Smooth muscle cell (in vitro differentiated cells): ENCODE results near the gene PEX14. TPM values are rescaled to one million over a fixed set of nuclear protein-coding genes. Genes with fewer than 3 reads are reported as not detected.
A peak's percentile ranks its signal among the peaks of the same experiment; 100 is the strongest.

Experiments
- DNase-seq: peaks from one replicate; lab custom pipeline; 2025; ENCODE audit not compliant: unreplicated experiment; lab: John Stamatoyannopoulos, UW
- H2AFZ ChIP-seq: fragments of 200-600 bp; sonication (generic); 2 replicates; pipeline ENCODE4 v1.6.0; 2016; ENCODE audit warnings: antibody characterized with exemption, low read depth, mild to moderate bottlenecking
- H3F3A ChIP-seq: fragments of 200-600 bp; sonication (generic); 2 replicates; pipeline ENCODE4 v1.6.0; 2017; ENCODE audit warnings: antibody characterized with exemption, low read depth
- H3K27ac ChIP-seq: fragments of 200-600 bp; sonication (generic); 2 replicates; pipeline ENCODE4 v1.5.1; 2016; ENCODE audit warnings: low read depth, mild to moderate bottlenecking
- H3K27me3 ChIP-seq: fragments of 200-600 bp; sonication (generic); 2 replicates; pipeline ENCODE4 v1.6.1; 2016; ENCODE audit warnings: low read depth, mild to moderate bottlenecking
- H3K36me3 ChIP-seq: fragments of 200-600 bp; sonication (generic); 2 replicates; pipeline ENCODE4 v1.5.1; 2016; ENCODE audit warnings: low read depth
- H3K4me1 ChIP-seq: fragments of 200-600 bp; sonication (generic); 2 replicates; pipeline ENCODE4 v1.5.1; 2016; ENCODE audit warnings: low read depth
- H3K4me2 ChIP-seq: fragments of 200-600 bp; sonication (generic); 2 replicates; pipeline ENCODE4 v1.6.0; 2016; ENCODE audit warnings: mild to moderate bottlenecking
- H3K4me3 ChIP-seq: fragments of 200-600 bp; sonication (generic); 2 replicates; pipeline ENCODE4 v1.5.1; 2016; ENCODE audit warnings: mild to moderate bottlenecking
- H3K79me2 ChIP-seq: fragments of 200-600 bp; sonication (generic); 2 replicates; pipeline ENCODE4 v1.6.0; 2016; ENCODE audit warnings: low read depth, mild to moderate bottlenecking
- H3K9ac ChIP-seq: fragments of 200-600 bp; sonication (generic); 2 replicates; pipeline ENCODE4 v1.6.0; 2016; ENCODE audit warnings: low read depth
- H3K9me3 ChIP-seq: fragments of 200-600 bp; sonication (generic); replicated peaks from 2 replicates; pipeline ENCODE4 v1.5.1; 2016; ENCODE audit warnings: low read depth
- H4K20me1 ChIP-seq: fragments of 200-600 bp; sonication (generic); 2 replicates; pipeline ENCODE4 v1.6.0; 2016; ENCODE audit warnings: low read depth
- CTCF ChIP-seq: fragments of 200-600 bp; sonication (generic); IDR thresholded peaks from 2 replicates; pipeline ENCODE4 v1.5.1; 2017; ENCODE audit warnings: borderline replicate concordance, mild to moderate bottlenecking, antibody characterized with exemption; ENCODE audit not compliant: insufficient read depth, poor library complexity, severe bottlenecking
- WGBS: methylation state at CpG from one replicate; pipeline ENCODE4 v1.1.7; 2016; ENCODE audit warnings: low lambda C conversion rate; 5-methylcytosine and 5-hydroxymethylcytosine counted together
- polyA plus RNA-seq: library from polyadenylated mRNA; unstranded; fragments of >200 nt; fragmentation: Nextera tagmentation; extraction: Ambion mirVana; gene quantifications from 2 replicates; pipeline ENCODE4 v1.2.1, GENCODE V29; 2016
- total RNA-seq: library from RNA; depleted of rRNA; stranded (reverse); fragments of >200 nt; gene quantifications from 2 replicates; pipeline ENCODE4 v1.2.3, GENCODE V29; 2014

Gene PEX14
- total and polyA plus RNA-seq, 2 experiments from 2014 or later = 14.2 to 15.2 TPM

DNA sequence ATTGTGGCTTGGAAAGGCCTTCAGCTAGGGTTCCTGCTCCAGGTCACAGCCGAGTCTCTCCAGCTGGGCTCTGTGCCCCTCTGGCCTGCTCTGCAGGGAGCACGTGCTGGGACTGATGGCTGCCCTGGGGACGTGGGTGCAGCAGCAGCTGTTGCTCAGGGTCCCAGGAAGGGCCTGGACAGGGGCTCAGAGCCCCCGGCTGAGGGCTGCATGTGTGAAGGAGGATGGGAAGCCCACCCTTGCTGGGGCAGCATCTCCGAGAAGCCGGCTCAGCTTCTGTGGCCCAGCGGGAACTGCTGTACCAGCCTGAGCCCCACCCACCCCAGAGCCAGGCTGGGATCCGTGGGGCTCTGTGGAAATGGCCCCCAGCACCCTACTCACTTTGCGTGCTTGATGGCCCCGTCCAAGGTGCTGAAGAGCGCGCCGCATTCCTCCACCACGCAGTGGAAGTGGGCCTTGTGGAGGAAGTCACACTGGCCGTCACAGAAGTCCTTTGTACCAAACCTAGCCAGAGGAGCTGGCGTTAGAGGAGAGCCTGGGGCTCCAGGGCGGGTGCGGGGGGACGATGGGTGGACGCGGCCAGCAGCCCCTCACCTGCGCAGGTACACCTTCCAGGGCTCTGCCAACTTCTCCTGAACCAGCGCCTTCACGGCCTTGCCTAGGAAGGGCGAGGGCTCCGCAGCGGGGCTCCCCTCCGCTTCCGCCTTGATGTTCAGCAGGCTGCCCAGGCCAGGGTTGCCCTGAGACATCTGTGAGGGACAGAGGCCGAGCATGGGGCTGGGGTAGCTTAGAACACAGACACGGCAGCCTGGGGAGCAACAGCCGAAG is 174.2 kb downstream of the PEX14 start:
- Histone ChIP-seq H3K9me3 (no peaks in the 10 kb centered on the region), H3K9ac (no peak overlapping the region), H3K27me3 (no peaks in the 10 kb centered on the region), H4K20me1 (no peaks in the 10 kb centered on the region), H3K79me2 (no peaks in the 10 kb centered on the region), H3K4me1 (peaks cover 26% of the 10 kb centered on the region), H3K4me3 (no peak overlapping the region), H3K27ac (no peak overlapping the region), H3F3A (no peaks in the 10 kb centered on the region), H3K4me2 (no peak overlapping the region), H2AFZ (no peak overlapping the region), H3K36me3 (no peaks in the 10 kb centered on the region)
- no peak for TF ChIP-seq CTCF
- 72% methylated on average over 31 of the region's 32 CpGs for WGBS
- DNase-seq = no peak

- H3K9me3 ChIP-seq = no peaks in the 10 kb centered on the region
- H3K36me3 ChIP-seq = no peaks in the 10 kb centered on the region
- H3K9ac ChIP-seq = no peak overlapping the region
- H3K4me2 ChIP-seq = no peak overlapping the region
- H3K4me3 ChIP-seq = no peak overlapping the region
- no peak for TF ChIP-seq CTCF
- H3K4me1 ChIP-seq = peaks cover 26% of the 10 kb centered on the region
- no peak overlapping the region for H2AFZ ChIP-seq
- 63% methylated on average over 24 of the region's 30 CpGs for WGBS
- H3K79me2 ChIP-seq = no peaks in the 10 kb centered on the region
- H3F3A ChIP-seq = no peaks in the 10 kb centered on the region
- no peaks in the 10 kb centered on the region for H3K27me3 ChIP-seq
- H3K27ac ChIP-seq = no peak overlapping the region
- no peak for DNase-seq
- no peaks in the 10 kb centered on the region for H4K20me1 ChIP-seq
Observed at GRCh38 chr1:10649517-10650201, 174.9 kb downstream of the PEX14 start.

DNA sequence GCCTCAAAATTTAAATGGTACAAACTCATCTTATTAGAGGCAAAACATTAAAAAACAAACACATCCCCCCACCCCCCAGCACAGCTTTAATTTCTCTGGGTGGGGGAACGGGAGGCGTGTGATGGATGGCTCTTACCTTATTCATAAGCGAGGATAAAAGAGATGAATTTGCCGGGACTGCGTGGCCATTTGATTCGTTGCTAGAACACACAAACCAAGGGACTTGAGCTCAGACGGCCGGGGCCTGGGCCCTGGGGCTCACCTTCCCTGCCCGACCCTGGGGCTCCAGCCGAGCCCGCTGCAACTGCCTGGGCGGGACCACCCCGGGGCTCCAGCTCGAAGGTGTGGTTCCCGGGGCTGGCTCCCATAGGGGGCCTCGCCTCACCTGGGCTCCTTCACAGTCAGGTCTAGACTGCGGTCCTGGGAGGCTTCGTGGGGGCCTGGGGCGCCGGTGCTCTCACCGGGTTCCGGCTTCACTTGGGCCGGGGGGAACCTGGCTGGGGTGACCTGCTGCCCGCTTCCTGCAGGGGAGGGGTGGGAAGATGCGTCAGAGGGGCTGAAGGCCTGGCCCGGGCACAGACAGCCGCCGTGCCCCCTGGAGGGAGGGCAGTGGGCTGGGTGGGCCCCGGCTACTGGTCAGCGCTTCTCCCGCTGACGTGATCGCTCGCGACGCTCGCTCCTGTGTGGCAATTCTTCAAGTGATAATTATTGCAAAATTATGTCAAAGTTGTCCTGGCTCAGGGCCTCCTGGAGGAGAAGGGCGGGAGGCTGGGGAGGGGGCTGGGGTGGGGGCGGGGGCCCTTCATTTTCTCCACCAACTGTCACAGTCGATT is 176.0 kb downstream of the PEX14 start:
- H3F3A ChIP-seq = no peaks in the 10 kb centered on the region
- 77% methylated on average over 38 of the region's 40 CpGs for whole genome bisulfite sequencing
- no peak overlapping the region for H3K9ac ChIP-seq
- no peak for TF ChIP-seq CTCF
- no peak overlapping the region for H3K27ac ChIP-seq
- no peaks in the 10 kb centered on the region for H3K79me2 ChIP-seq
- H4K20me1 ChIP-seq = no peaks in the 10 kb centered on the region
- H3K4me3 ChIP-seq = no peak overlapping the region
- no peaks in the 10 kb centered on the region for H3K9me3 ChIP-seq
- no peak for DNase-seq
- H3K4me1 ChIP-seq = peaks cover 26% of the 10 kb centered on the region
- H3K36me3 ChIP-seq = no peaks in the 10 kb centered on the region
- H3K4me2 ChIP-seq = peak overlapping the region; percentile 14
- no peaks in the 10 kb centered on the region for H3K27me3 ChIP-seq
- no peak overlapping the region for H2AFZ ChIP-seq
